IMR-90 (cell line): Measurements from ENCODE around the gene GIMAP1. TPM values are rescaled to one million over a fixed set of nuclear protein-coding genes. Genes with fewer than 3 reads are reported as not detected.

Experiments used
- ATAC-seq: fragments of 200-7000 bp; cut with Tn5 transposase; 2 replicates; pipeline ENCODE4 v1.9.1; 2020; ENCODE audit warnings: low read depth, mild to moderate bottlenecking, moderate library complexity
- BruUV-seq: library from RNA; stranded (reverse); fragments of 400-500 nt; replicated peaks from 2 replicates; lab custom pipeline; 2021; lab: Mats Ljungman, UMichigan
- CTCF ChIA-PET: fragments of 300-600 bp; formaldehyde crosslinking; extraction: SDS; loops from one replicate; lab custom pipeline; 2021; ENCODE audit warnings: antibody characterized with exemption; lab: Yijun Ruan, JAX
- POLR2A ChIA-PET: fragments of 300-600 bp; sonication (Branson Sonifier 250); formaldehyde crosslinking; loops from one replicate; lab custom pipeline; 2022; ENCODE audit warnings: antibody characterized with exemption; ENCODE audit not compliant: unreplicated experiment; lab: Charles Lee
- DNase-seq: peaks from one replicate; pipeline ENCODE4 v3.0.0; 2013
- H2AFZ ChIP-seq: replicated peaks from 2 replicates; pipeline ENCODE3; 2013; ENCODE audit warnings: low read length, mild to moderate bottlenecking; ENCODE audit not compliant: poor library complexity
- H2AK5ac ChIP-seq: 2 replicates; pipeline ENCODE4 v1.6.1; 2013; ENCODE audit warnings: low read depth, low read length, inconsistent platforms
- H2AK9ac ChIP-seq: replicated peaks from 2 replicates; pipeline ENCODE3; 2013; ENCODE audit warnings: mild to moderate bottlenecking, low read depth, low read length, moderate library complexity; ENCODE audit not compliant: poor library complexity
- H2BK120ac ChIP-seq: 2 replicates; pipeline ENCODE4 v1.6.1; 2013; ENCODE audit warnings: low read depth, low read length, inconsistent platforms
- H2BK15ac ChIP-seq: 3 replicates; pipeline ENCODE4 v1.6.1; 2013; ENCODE audit warnings: low read depth, low read length, inconsistent platforms
- H2BK20ac ChIP-seq: 2 replicates; pipeline ENCODE4 v1.6.1; 2013; ENCODE audit warnings: low read depth, mild to moderate bottlenecking, inconsistent platforms, low read length, moderate library complexity
- H2BK5ac ChIP-seq: 2 replicates; pipeline ENCODE4 v1.6.1; 2013; ENCODE audit warnings: mild to moderate bottlenecking, low read depth, low read length, inconsistent platforms; ENCODE audit not compliant: poor library complexity, severe bottlenecking
- H3K14ac ChIP-seq: replicated peaks from 2 replicates; pipeline ENCODE4 v1.6.1; 2013; ENCODE audit warnings: low read depth, low read length, inconsistent platforms
- H3K18ac ChIP-seq: 2 replicates; pipeline ENCODE4 v1.6.1; 2013; ENCODE audit warnings: low read depth, low read length, control low read depth
- H3K23ac ChIP-seq: 2 replicates; pipeline ENCODE4 v1.6.1; 2013; ENCODE audit warnings: low read depth, low read length, inconsistent platforms
- H3K27ac ChIP-seq: 2 replicates; pipeline ENCODE4 v1.5.1; 2013; ENCODE audit warnings: mild to moderate bottlenecking, control low read depth, low read length; ENCODE audit not compliant: insufficient read depth
- H3K27me3 ChIP-seq: 2 replicates; pipeline ENCODE4 v1.6.1; 2013; ENCODE audit warnings: low read length; ENCODE audit not compliant: control insufficient read depth, insufficient read depth
- H3K36me3 ChIP-seq: 2 replicates; pipeline ENCODE4 v1.6.1; 2013; ENCODE audit warnings: low read length, mixed read lengths; ENCODE audit not compliant: control insufficient read depth, insufficient read depth
- H3K4ac ChIP-seq: 2 replicates; pipeline ENCODE4 v1.6.1; 2013; ENCODE audit warnings: low read depth, low read length, inconsistent platforms
- H3K4me1 ChIP-seq: 2 replicates; pipeline ENCODE4 v1.6.1; 2013; ENCODE audit warnings: low read length, mixed read lengths; ENCODE audit not compliant: control insufficient read depth, insufficient read depth
- H3K4me2 ChIP-seq: 2 replicates; pipeline ENCODE4 v1.6.1; 2013; ENCODE audit warnings: low read depth, mild to moderate bottlenecking, control low read depth, low read length, moderate library complexity
- H3K4me3 ChIP-seq: 2 replicates; pipeline ENCODE4 v1.5.1; 2013; ENCODE audit warnings: low read depth, mild to moderate bottlenecking, control low read depth, low read length, moderate library complexity; ENCODE audit not compliant: insufficient read depth
- H3K56ac ChIP-seq: 2 replicates; pipeline ENCODE4 v1.6.1; 2013; ENCODE audit warnings: low read length, inconsistent platforms; ENCODE audit not compliant: insufficient read depth; ENCODE audit errors: extremely low read depth
- H3K79me1 ChIP-seq, 2 experiments: 2 replicates each; pipeline ENCODE4 v1.6.1; 2013; ENCODE audit warnings: low read length in 2 of 2, inconsistent platforms in 1 of 2, low read depth in 1 of 2
- H3K9ac ChIP-seq: 2 replicates; pipeline ENCODE4 v1.6.1; 2013; ENCODE audit warnings: low read depth, low read length, control low read depth
- H3K9me1 ChIP-seq: 2 replicates; pipeline ENCODE4 v1.6.1; 2013; ENCODE audit warnings: low read length, inconsistent platforms; ENCODE audit not compliant: insufficient read depth
- H3K9me3 ChIP-seq: 2 replicates; pipeline ENCODE4 v1.6.1; 2013; ENCODE audit warnings: low read length; ENCODE audit not compliant: control insufficient read depth, insufficient read depth
- H4K20me1 ChIP-seq: 2 replicates; pipeline ENCODE4 v1.6.1; 2013; ENCODE audit warnings: low read length, inconsistent platforms; ENCODE audit not compliant: insufficient read depth
- H4K5ac ChIP-seq: 2 replicates; pipeline ENCODE4 v1.6.1; 2013; ENCODE audit warnings: mild to moderate bottlenecking, low read depth, low read length, control low read depth
- H4K8ac ChIP-seq, 2 experiments: 2 replicates each; pipeline ENCODE4 v1.6.1; 2013; ENCODE audit warnings: low read depth in 2 of 2, low read length in 2 of 2, control low read depth in 1 of 2, inconsistent platforms in 1 of 2
- H4K91ac ChIP-seq: 2 replicates; pipeline ENCODE4 v1.6.1; 2013; ENCODE audit warnings: low read depth, low read length, inconsistent platforms; ENCODE audit not compliant: insufficient read depth
- CEBPB ChIP-seq: IDR thresholded peaks from 2 replicates; pipeline ENCODE4 v1.6.1; 2012; ENCODE audit warnings: low read depth, low read length, improper control_type of control experiment
- CHD1 ChIP-seq: IDR thresholded peaks from 2 replicates; pipeline ENCODE4 v1.6.1; 2012; ENCODE audit warnings: low read depth, low read length, improper control_type of control experiment
- FOS ChIP-seq: fragments of 150-350 bp; IDR thresholded peaks from 2 replicates; pipeline ENCODE4 v1.6.1; 2016; ENCODE audit warnings: low read depth, low read length
- RAD21 ChIP-seq: IDR thresholded peaks from 2 replicates; pipeline ENCODE4 v1.6.1; 2012; ENCODE audit warnings: low read length, improper control_type of control experiment
- RFX5 ChIP-seq: IDR thresholded peaks from 2 replicates; pipeline ENCODE4 v1.8.0; 2012; ENCODE audit warnings: low read depth, mild to moderate bottlenecking, low read length, moderate library complexity
- SMC3 ChIP-seq: fragments of 150-350 bp; IDR thresholded peaks from 2 replicates; pipeline ENCODE4 v1.6.1; 2016; ENCODE audit warnings: low read depth, mild to moderate bottlenecking, antibody characterized with exemption, low read length, moderate library complexity
- WGBS, 2 experiments: methylation state at CpG; one replicate each; pipeline versions ENCODE4 v1.1.5 to v1.1.7; 2013; ENCODE audit warnings: missing lambda C conversion rate in 2 of 2; ENCODE audit not compliant: insufficient read length in 1 of 2; ENCODE audit errors: extremely low coverage in 2 of 2; 5-methylcytosine and 5-hydroxymethylcytosine counted together
- dilution Hi-C: fragments of 300-500 bp; cut with HindIII; formaldehyde crosslinking; loops from one replicate; pipeline ENCODE4 v1.14.3; 2018; ENCODE audit warnings: low sequenced_read_pairs; ENCODE audit not compliant: unreplicated experiment
- in situ Hi-C: fragments of 300-500 bp; cut with MboI; formaldehyde crosslinking; loops from 3 replicates; pipeline ENCODE4 v1.14.3; 2019; ENCODE audit warnings: low sequenced_read_pairs, inconsistent platforms, mixed read lengths
- intact Hi-C: fragments of 100-400 bp; cut with micrococcal nuclease; formaldehyde crosslinking; loops from 2 replicates; pipeline ENCODE4 v1.10.0; 2022
- polyA plus RNA-seq, 3 experiments: library from polyadenylated mRNA; depleted of rRNA; stranded (reverse); fragments of >200 nt; gene quantifications; 2 replicates each; pipeline ENCODE4 v1.2.3, GENCODE V29; 2012; ENCODE audit warnings: low replicate concordance in 1 of 3
- total RNA-seq: library from RNA; depleted of rRNA; stranded (reverse); fragments of >200 nt; gene quantifications from 2 replicates; pipeline ENCODE4 v1.2.3, GENCODE V29; 2012
- TF ChIP-seq, protein P1 (sequence below): fragments of 150-350 bp; IDR thresholded peaks from 2 replicates; pipeline ENCODE4 v1.6.1; 2016; ENCODE audit warnings: low read depth, mild to moderate bottlenecking, low read length, moderate library complexity, borderline replicate concordance

The GIMAP1 gene
- total and polyA plus RNA-seq, 2 of the 4 experiments (the other 2 are of a cell fraction), result not detected

DNA sequence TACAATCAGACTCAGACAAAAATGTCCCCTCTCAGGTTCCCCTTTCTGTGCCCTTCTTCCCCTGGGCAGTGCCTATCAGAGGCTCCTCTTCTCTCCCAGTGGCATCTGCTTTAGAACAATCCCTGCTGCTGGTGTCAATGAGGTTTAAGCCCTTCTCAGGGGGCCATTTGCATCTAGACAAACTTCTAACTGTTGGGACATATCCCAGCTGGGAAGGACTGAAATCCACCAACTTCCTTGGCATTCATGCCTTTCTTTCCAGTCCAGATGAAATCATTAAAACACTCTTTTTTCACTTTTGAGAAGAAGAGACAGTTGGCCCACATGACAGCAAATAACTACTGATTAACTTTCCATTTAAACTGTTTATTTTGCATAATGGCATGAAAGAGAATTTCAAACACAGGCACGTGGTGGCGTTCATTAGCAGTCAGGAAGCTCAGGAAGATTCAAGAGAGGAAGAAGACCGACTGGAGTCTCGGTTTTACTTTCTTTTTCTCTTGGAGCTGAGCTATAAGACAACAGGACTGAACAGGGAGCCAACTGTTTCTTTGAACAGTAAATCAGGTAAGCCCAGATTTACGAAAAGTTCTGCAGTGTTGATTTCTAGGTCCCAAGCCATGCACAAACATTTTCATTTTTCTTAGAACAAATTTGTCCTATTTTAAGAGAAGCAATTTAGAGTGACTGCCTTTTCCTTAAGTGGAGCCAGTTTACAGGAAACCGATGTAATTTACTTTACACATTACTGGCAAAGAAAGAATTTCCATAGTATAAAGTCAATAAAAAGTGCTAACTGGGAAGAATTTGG is 31.0 kb upstream of the GIMAP1 start, which contains the start of gene GIMAP2:
GIMAP2 (plus strand) TSS at position 488 of the 811 bp plus-strand sequence. CDS start 1,354 bp downstream, outside the sequence.
- H3K18ac ChIP-seq, result no peak within 1 kb of the TSS; the same call in 1 of the 2 replicates
- no peaks in the 10 kb centered on the region for H3K79me1 ChIP-seq
- no peak within 1 kb of the TSS for H2AK9ac ChIP-seq
- H3K14ac ChIP-seq, result no peak within 1 kb of the TSS
- no peak within 1 kb of the TSS for H4K91ac ChIP-seq
- H3K9ac ChIP-seq, result no peak within 1 kb of the TSS; the same call in 1 of the 2 replicates
- 6% methylated on average over 4 of the region's 6 CpGs; no CpG with 5 or more reads in 1 of the 2 experiments for WGBS, 2 experiments
- H2BK20ac ChIP-seq, result no peak within 1 kb of the TSS
- 0 out of 2 replicates have a peak, but pooled peaks cover 2% of the 10 kb centered on the region for H3K9me3 ChIP-seq
- H3K56ac ChIP-seq, result no peak within 1 kb of the TSS
- dilution Hi-C loops, result no loop called here
- H4K20me1 ChIP-seq, result no peaks in the 10 kb centered on the region
- no peaks in the 10 kb centered on the region for H3K36me3 ChIP-seq
- POLR2A ChIA-PET, result no interaction called here
- CTCF ChIA-PET, result no interaction called here
- no peak within 1 kb of the TSS for H4K8ac ChIP-seq
- no peaks in the 10 kb centered on the region; the same call in 1 of the 2 replicates for H3K4me1 ChIP-seq
- H2BK5ac ChIP-seq, result no peak within 1 kb of the TSS
- H2BK15ac ChIP-seq, result no peak within 1 kb of the TSS
- H2AK5ac ChIP-seq, result no peak within 1 kb of the TSS
- ATAC-seq (peak; percentile 76), DNase-seq (no peak)
- no peak within 1 kb of the TSS for H3K23ac ChIP-seq
- no peak for TF ChIP-seq FOS
- TF ChIP-seq RAD21, result no peak
- no peak for TF ChIP-seq CHD1
- TF ChIP-seq, protein P1, sequence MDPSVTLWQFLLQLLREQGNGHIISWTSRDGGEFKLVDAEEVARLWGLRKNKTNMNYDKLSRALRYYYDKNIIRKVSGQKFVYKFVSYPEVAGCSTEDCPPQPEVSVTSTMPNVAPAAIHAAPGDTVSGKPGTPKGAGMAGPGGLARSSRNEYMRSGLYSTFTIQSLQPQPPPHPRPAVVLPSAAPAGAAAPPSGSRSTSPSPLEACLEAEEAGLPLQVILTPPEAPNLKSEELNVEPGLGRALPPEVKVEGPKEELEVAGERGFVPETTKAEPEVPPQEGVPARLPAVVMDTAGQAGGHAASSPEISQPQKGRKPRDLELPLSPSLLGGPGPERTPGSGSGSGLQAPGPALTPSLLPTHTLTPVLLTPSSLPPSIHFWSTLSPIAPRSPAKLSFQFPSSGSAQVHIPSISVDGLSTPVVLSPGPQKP, result no peak
- no peak for TF ChIP-seq RFX5
- TF ChIP-seq CEBPB, result no peak
- no peak for TF ChIP-seq SMC3
- H4K5ac ChIP-seq, result no peak within 1 kb of the TSS
- no TSS peak for BruUV-seq
- no peaks in the 10 kb centered on the region for H3K27me3 ChIP-seq
- H3K27ac ChIP-seq, result no peak within 1 kb of the TSS
- H3K4me3 ChIP-seq, result peak within 1 kb of the TSS; percentile 38
- H2AFZ ChIP-seq, result no peak within 1 kb of the TSS
- H2BK120ac ChIP-seq, result no peak within 1 kb of the TSS
- no peak within 1 kb of the TSS for H3K4ac ChIP-seq
- H3K9me1 ChIP-seq, result no peaks in the 10 kb centered on the region
- in situ Hi-C loops, result no loop called here
- peak within 1 kb of the TSS; percentile 45 for H3K4me2 ChIP-seq
- intact Hi-C loops, result no loop called here
